GM23248 (cell line): Measurements from ENCODE around the gene ZNF555.

ENCODE experiments used
- EZH2 ChIP-seq: fragments of 200-600 bp; sonication (generic); IDR thresholded peaks from 2 replicates; pipeline ENCODE4 v1.6.1; 2018; ENCODE audit warnings: antibody characterized with exemption, mild to moderate bottlenecking; ENCODE audit not compliant: insufficient read depth, poor library complexity, severe bottlenecking
- EZH2phosphoT487 ChIP-seq: fragments of 200-600 bp; sonication (generic); IDR thresholded peaks from 2 replicates; pipeline ENCODE4 v1.6.1; 2018; ENCODE audit warnings: antibody characterized with exemption, moderate library complexity, mild to moderate bottlenecking, low read depth; ENCODE audit not compliant: insufficient read depth

DNA sequence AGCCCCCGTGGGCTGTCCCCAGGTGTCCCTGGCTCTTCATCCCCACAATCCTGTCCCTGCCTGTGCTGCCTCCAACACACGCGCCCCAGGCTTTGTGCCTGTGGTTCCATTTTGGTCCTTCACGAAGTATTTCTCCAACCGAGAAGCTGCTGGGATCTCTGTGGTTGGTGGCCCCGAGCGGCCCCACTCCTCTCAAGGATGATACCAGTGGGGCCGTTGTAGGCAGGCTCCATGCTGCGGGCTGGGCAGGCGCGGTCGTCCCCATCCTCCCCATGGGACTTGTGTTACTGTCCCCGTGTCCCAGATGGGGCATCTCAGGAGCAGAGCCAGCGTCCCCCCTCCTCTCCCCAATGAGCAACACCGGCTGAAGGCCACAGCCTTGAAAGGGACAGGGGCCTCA is 25.4 kb upstream of the ZNF555 start:
- TF ChIP-seq EZH2 (no peak), EZH2phosphoT487 (no peak)
